ENCODE results near the gene DNAJB8. TPM values are rescaled to one million over a fixed set of nuclear protein-coding genes. Genes with fewer than 3 reads are reported as not detected.

The DNAJB8 gene
- total RNA-seq, 1 donor from 2014 or later: not detected

DNA sequence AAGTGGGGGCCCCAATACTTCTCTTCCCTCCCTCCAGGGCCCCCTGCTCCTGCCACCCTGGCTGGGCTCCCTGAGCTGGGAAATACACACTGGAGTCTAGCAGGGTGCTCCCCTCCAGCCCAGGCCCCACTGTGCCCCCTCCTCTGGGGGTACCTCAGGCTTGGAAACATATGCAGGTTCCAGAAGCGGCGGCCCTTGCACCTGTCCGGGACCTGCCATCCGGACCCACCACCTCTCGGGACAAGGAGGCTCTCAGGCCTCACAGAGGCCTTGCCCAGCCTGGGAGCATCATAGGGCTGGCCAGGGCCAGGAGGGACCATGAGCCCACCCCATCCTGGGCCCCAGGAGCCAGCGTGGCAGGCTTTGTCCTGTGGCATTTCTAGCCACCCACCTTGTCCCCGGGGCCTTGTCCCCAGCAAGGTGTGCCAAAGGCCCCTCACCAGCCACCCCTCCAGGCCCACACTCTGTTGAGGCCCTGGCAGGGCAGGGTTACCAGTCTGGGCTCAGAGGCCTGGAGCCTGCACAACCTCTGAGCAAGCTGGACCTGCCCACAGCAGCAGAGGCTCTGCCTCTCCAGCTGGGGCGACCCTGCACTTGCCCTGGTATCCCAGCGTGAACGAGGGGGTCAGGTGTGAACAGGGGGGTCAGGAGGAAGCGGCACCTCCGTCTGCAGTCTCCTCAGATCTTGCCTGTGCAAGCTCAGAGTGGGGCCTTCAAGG is 45.8 kb downstream of the DNAJB8 start:
- intact Hi-C loops (cut with micrococcal nuclease): no loop called here
- no peak for DNase-seq (ENCODE audit: low spot score)
- H3K27me3 Mint-ChIP-seq (ENCODE audit: low read depth): peaks cover 3% of the 10 kb centered on the region
- no peaks in the 10 kb centered on the region for H3K36me3 Mint-ChIP-seq (ENCODE audit: low read depth)
- H3K4me3 Mint-ChIP-seq (ENCODE audit: low read depth): no peak overlapping the region
- H3K4me1 Mint-ChIP-seq (ENCODE audit: low read depth): no peaks in the 10 kb centered on the region
- H3K9me3 Mint-ChIP-seq: no peaks in the 10 kb centered on the region
- H3K27ac Mint-ChIP-seq: no peak overlapping the region

GRCh38 chr3:128420289-128420688 is 46.4 kb downstream of the DNAJB8 start:
- intact Hi-C loops (cut with micrococcal nuclease): no loop called here
- Mint-ChIP-seq H3K27ac (no peak overlapping the region), H3K36me3 (ENCODE audit: low read depth) (no peaks in the 10 kb centered on the region), H3K9me3 (no peaks in the 10 kb centered on the region), H3K4me1 (ENCODE audit: low read depth) (no peaks in the 10 kb centered on the region), H3K4me3 (ENCODE audit: low read depth) (no peak overlapping the region), H3K27me3 (ENCODE audit: low read depth) (peaks cover 3% of the 10 kb centered on the region)
- no peak for DNase-seq (ENCODE audit: low spot score)

GRCh38 chr3:128419311-128419710 is 47.4 kb downstream of the DNAJB8 start:
- Mint-ChIP-seq H3K27me3 (ENCODE audit: low read depth) (peaks cover 3% of the 10 kb centered on the region), H3K27ac (no peak overlapping the region), H3K9me3 (no peaks in the 10 kb centered on the region), H3K4me1 (ENCODE audit: low read depth) (no peaks in the 10 kb centered on the region), H3K4me3 (ENCODE audit: low read depth) (no peak overlapping the region), H3K36me3 (ENCODE audit: low read depth) (no peaks in the 10 kb centered on the region)
- no peak for DNase-seq (ENCODE audit: low spot score)
- intact Hi-C loops (cut with micrococcal nuclease): no loop called here

DNA sequence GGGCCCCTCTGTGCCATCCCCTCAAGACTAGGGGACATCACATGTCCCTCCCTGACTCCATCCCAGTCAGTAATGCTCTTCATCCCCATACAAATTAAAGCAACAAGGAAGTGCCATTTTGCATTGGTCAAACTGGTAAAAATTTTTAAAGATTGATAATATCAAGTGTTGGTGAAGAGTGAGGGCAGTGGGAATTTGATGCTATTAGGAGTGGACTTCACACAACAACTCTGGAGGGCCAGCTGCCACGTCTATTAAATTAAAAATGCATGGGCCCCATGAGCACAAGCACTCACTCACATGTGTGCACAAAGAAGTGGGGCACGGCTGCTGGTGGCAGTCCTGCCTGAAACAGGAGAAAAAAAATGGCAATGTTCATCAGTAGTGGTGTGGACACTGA is 47.8 kb downstream of the DNAJB8 start:
- Mint-ChIP-seq H3K27me3 (ENCODE audit: low read depth) (peaks cover 3% of the 10 kb centered on the region), H3K27ac (no peak overlapping the region)
- intact Hi-C loops (cut with micrococcal nuclease): no loop called here

DNA sequence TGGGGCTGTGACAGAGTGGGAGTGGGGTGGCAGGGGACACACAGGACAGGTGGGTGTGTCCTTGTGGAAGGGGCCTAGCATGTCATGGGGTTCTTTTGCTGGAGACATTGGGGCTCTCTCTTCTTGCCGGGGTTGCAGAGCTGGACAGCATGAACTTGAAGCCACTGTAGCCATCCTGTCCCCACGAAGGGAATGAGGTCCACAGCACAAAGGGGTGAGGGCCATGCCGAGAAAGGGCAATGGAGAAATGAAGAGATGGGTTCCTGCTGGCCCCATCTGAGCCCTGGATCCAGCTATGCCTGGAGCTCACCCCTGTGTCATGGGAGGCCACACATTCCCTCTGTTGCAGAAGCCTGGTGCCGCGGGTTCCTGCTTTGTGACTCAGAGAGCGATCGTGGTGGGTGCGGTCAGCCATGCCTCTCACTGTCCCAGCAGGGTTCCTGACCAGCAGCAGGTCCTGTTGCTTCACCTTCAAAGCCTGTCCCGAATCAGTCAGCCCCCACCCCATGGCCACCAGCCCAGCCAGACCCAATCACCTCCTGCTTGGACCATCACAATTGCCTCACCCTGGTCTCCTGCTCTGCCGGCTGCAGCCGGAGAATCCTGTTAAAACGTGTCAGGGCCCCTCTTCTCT is 50.0 kb downstream of the DNAJB8 start:
- no peaks in the 10 kb centered on the region for H3K36me3 Mint-ChIP-seq (ENCODE audit: low read depth)
- no peaks in the 10 kb centered on the region for H3K27me3 Mint-ChIP-seq (ENCODE audit: low read depth)
- H3K27ac Mint-ChIP-seq: no peak overlapping the region
- no peaks in the 10 kb centered on the region for H3K4me1 Mint-ChIP-seq (ENCODE audit: low read depth)
- H3K4me3 Mint-ChIP-seq (ENCODE audit: low read depth): no peak overlapping the region
- DNase-seq (ENCODE audit: low spot score): no peak
- no peaks in the 10 kb centered on the region for H3K9me3 Mint-ChIP-seq
- intact Hi-C loops (cut with micrococcal nuclease): no loop called here

More for the DNA sequence above, 47.8 kb downstream of the DNAJB8 start:
- Mint-ChIP-seq H3K4me3 (ENCODE audit: low read depth) (no peak overlapping the region), H3K4me1 (ENCODE audit: low read depth) (no peaks in the 10 kb centered on the region), H3K9me3 (no peaks in the 10 kb centered on the region), H3K36me3 (ENCODE audit: low read depth) (no peaks in the 10 kb centered on the region)
- no peak for DNase-seq (ENCODE audit: low spot score)

GRCh38 chr3:128415773-128416577 is 50.7 kb downstream of the DNAJB8 start:
- Mint-ChIP-seq H3K4me3 (ENCODE audit: low read depth) (no peak overlapping the region), H3K27me3 (ENCODE audit: low read depth) (no peaks in the 10 kb centered on the region), H3K36me3 (ENCODE audit: low read depth) (no peaks in the 10 kb centered on the region), H3K27ac (no peak overlapping the region), H3K4me1 (ENCODE audit: low read depth) (no peaks in the 10 kb centered on the region), H3K9me3 (no peaks in the 10 kb centered on the region)
- DNase-seq (ENCODE audit: low spot score): no peak
- intact Hi-C loops (cut with micrococcal nuclease): no loop called here

- Mint-ChIP-seq H3K27ac (no peak overlapping the region), H3K27me3 (ENCODE audit: low read depth) (no peaks in the 10 kb centered on the region), H3K9me3 (no peaks in the 10 kb centered on the region), H3K4me1 (ENCODE audit: low read depth) (no peaks in the 10 kb centered on the region), H3K4me3 (ENCODE audit: low read depth) (no peak overlapping the region), H3K36me3 (ENCODE audit: low read depth) (no peaks in the 10 kb centered on the region)
- intact Hi-C loops (cut with micrococcal nuclease): no loop called here
- DNase-seq (ENCODE audit: low spot score): no peak
These were observed 51.4 kb downstream of the DNAJB8 start for GRCh38 chr3:128415200-128415772.

- no peak overlapping the region for H3K4me3 Mint-ChIP-seq (ENCODE audit: low read depth)
- no peaks in the 10 kb centered on the region for H3K9me3 Mint-ChIP-seq
- H3K36me3 Mint-ChIP-seq (ENCODE audit: low read depth): no peaks in the 10 kb centered on the region
- no peaks in the 10 kb centered on the region for H3K4me1 Mint-ChIP-seq (ENCODE audit: low read depth)
- intact Hi-C loops (cut with micrococcal nuclease): no loop called here
- no peak overlapping the region for H3K27ac Mint-ChIP-seq
- DNase-seq (ENCODE audit: low spot score): no peak
- H3K27me3 Mint-ChIP-seq (ENCODE audit: low read depth): no peaks in the 10 kb centered on the region
These were observed 53.1 kb downstream of the DNAJB8 start for GRCh38 chr3:128413413-128414205.

- Mint-ChIP-seq H3K27ac (no peak overlapping the region), H3K9me3 (no peaks in the 10 kb centered on the region), H3K36me3 (ENCODE audit: low read depth) (no peaks in the 10 kb centered on the region), H3K27me3 (ENCODE audit: low read depth) (no peaks in the 10 kb centered on the region), H3K4me3 (ENCODE audit: low read depth) (no peak overlapping the region), H3K4me1 (ENCODE audit: low read depth) (no peaks in the 10 kb centered on the region)
- intact Hi-C loops (cut with micrococcal nuclease): no loop called here
- no peak for DNase-seq (ENCODE audit: low spot score)
These were observed 53.7 kb downstream of the DNAJB8 start for GRCh38 chr3:128413003-128413370.

Other genes with a start within 250 kb of the DNAJB8 start
- gene GATA2, start 26.3 kb upstream of the DNAJB8 start, total RNA-seq: 0.09 and 0.28 TPM in 2 replicates
- gene RPN1, start 183.9 kb upstream of the DNAJB8 start, total RNA-seq: 212 and 217 TPM in 2 replicates